ENCODE measurements around the gene GAB1. TPM values are rescaled to one million over a fixed set of nuclear protein-coding genes. Genes with fewer than 3 reads are reported as not detected.

The GAB1 gene
- total RNA-seq, 1 donor from 2014 or later = 34.3 TPM

DNA sequence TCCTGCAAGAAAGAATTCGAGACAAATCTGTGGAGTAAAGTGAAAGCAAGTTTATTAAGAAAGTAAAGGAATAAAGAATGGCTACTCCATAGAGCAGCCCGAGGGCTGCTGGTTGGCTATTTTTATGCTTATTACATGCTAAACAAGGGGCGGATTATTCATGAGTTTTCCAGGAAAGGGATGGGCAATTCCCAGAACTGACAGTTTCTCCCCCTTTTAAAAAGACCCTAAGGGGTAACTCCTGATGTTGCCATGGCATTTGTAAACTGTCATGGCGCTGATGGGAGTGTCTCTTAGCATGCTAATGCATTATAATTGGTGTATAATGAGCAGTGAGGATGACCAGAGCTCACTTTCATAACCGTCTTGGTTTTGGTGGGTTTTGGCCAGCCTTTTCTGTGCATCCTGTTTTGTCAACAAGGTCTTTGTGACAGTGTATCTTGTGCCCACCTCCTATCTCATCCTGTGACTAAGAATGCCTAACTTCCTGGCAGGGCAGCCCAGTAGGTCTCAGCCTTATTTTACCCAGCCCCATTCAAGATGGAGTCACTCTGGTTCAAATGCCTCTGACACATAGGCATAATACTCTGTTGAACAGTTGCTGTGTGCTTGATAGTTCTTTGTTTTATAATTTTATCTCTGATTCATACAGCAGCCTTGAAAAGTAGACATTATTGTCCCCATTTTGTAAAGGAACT lies 25.8 kb downstream of the GAB1 start:
- H3K4me1 Mint-ChIP-seq (ENCODE audit: low read depth) = peaks cover 31% of the 10 kb centered on the region

DNA sequence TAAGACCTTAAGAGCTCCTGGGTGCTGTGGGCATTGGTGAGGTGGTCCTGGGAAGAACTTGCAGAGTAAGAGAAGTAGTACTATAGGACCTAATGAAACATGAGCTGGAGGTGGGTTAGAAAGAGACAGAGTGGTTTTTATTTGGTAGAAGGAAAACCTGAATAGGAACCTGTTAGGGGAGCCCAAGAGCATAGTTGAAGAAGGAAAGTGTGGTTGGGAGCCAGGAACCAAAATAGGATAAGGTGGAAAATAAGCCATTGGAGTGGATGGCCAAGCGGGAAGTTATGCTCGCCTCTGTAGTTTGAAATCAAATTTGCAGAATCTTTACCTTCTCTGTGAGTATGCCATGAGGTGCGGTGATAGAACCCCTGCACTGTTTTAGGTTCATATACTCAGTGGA lies 26.7 kb downstream of the GAB1 start:
- H3K36me3 Mint-ChIP-seq (ENCODE audit: insufficient read depth) = peaks cover 3% of the 10 kb centered on the region
- H3K9me3 Mint-ChIP-seq (ENCODE audit: low read depth) = peaks cover 7% of the 10 kb centered on the region
- H3K27ac Mint-ChIP-seq = peak overlapping the region; percentile 36
- H3K27me3 Mint-ChIP-seq = no peaks in the 10 kb centered on the region
- no peak overlapping the region for H3K4me3 Mint-ChIP-seq (ENCODE audit: low read depth)
- peaks cover 30% of the 10 kb centered on the region for H3K4me1 Mint-ChIP-seq (ENCODE audit: low read depth)
- DNase-seq (ENCODE audit: low spot score, unreplicated experiment) = no peak
- TF ChIP-seq, protein P1, sequence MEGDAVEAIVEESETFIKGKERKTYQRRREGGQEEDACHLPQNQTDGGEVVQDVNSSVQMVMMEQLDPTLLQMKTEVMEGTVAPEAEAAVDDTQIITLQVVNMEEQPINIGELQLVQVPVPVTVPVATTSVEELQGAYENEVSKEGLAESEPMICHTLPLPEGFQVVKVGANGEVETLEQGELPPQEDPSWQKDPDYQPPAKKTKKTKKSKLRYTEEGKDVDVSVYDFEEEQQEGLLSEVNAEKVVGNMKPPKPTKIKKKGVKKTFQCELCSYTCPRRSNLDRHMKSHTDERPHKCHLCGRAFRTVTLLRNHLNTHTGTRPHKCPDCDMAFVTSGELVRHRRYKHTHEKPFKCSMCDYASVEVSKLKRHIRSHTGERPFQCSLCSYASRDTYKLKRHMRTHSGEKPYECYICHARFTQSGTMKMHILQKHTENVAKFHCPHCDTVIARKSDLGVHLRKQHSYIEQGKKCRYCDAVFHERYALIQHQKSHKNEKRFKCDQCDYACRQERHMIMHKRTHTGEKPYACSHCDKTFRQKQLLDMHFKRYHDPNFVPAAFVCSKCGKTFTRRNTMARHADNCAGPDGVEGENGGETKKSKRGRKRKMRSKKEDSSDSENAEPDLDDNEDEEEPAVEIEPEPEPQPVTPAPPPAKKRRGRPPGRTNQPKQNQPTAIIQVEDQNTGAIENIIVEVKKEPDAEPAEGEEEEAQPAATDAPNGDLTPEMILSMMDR (IDR thresholded peaks at IDR 0.05; ENCODE audit: unreplicated experiment) = no peak

More for the DNA sequence above, 25.8 kb downstream of the GAB1 start:
- no peak overlapping the region for H3K4me3 Mint-ChIP-seq (ENCODE audit: low read depth)
- no peak overlapping the region for H3K27ac Mint-ChIP-seq
- no peaks in the 10 kb centered on the region for H3K27me3 Mint-ChIP-seq
- H3K9me3 Mint-ChIP-seq (ENCODE audit: low read depth) = peaks cover 7% of the 10 kb centered on the region
- DNase-seq (ENCODE audit: low spot score, unreplicated experiment) = no peak
- H3K36me3 Mint-ChIP-seq (ENCODE audit: insufficient read depth) = peaks cover 3% of the 10 kb centered on the region
- TF ChIP-seq, protein P1 (IDR thresholded peaks at IDR 0.05; ENCODE audit: unreplicated experiment) = no peak

DNA sequence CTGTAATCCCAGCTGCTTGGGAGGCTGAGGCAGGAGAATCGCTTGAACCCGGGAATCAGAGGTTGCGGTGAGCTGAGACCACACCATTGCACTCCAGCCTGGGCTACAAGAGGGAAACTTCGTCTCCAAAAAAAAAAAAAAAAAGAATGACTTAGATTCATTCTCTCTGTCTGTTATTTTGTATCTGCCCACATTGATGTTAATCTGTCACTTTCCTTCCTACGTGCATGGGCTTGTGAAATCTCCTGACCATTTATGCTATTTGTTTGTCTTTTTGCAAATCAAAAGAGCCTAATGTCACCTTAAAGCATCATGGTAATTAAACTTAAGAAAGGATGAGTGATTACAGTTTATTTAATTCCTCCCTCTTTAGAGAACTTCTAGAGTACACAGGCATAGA lies 27.4 kb downstream of the GAB1 start:
- TF ChIP-seq, protein P1 (IDR thresholded peaks at IDR 0.05; ENCODE audit: unreplicated experiment) = no peak
- peaks cover 3% of the 10 kb centered on the region for H3K36me3 Mint-ChIP-seq (ENCODE audit: insufficient read depth)
- H3K27ac Mint-ChIP-seq = no peak overlapping the region
- no peak for DNase-seq (ENCODE audit: low spot score, unreplicated experiment)
- H3K4me1 Mint-ChIP-seq (ENCODE audit: low read depth) = peaks cover 23% of the 10 kb centered on the region
- H3K4me3 Mint-ChIP-seq (ENCODE audit: low read depth) = no peak overlapping the region
- no peaks in the 10 kb centered on the region for H3K27me3 Mint-ChIP-seq
- peaks cover 7% of the 10 kb centered on the region for H3K9me3 Mint-ChIP-seq (ENCODE audit: low read depth)

DNA sequence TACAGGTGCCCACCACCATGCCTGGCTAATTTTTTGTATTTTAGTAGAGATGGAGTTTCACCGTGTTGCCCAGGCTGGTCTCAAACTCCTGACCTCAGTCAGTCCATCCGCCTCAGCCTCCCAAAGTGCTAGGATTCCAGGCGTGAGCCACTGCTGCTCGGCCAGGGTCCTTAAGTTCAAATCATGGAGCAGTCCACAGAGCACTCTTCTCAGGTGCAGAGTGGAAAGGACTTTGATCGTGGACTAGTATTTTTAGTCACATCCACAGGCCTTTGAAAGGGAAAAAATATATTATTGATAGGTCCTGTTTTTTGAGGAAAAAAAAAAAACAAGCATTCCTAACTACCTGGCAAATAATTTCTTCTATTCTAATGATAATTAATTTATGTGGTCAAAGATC lies 31.2 kb downstream of the GAB1 start:
- Mint-ChIP-seq H3K27me3 (no peaks in the 10 kb centered on the region), H3K4me1 (ENCODE audit: low read depth) (peaks cover 6% of the 10 kb centered on the region), H3K27ac (no peak overlapping the region), H3K4me3 (ENCODE audit: low read depth) (no peak overlapping the region), H3K9me3 (ENCODE audit: low read depth) (peaks cover 10% of the 10 kb centered on the region), H3K36me3 (ENCODE audit: insufficient read depth) (peaks cover 7% of the 10 kb centered on the region)
- DNase-seq (ENCODE audit: low spot score, unreplicated experiment) = no peak
- TF ChIP-seq, protein P1 (IDR thresholded peaks at IDR 0.05; ENCODE audit: unreplicated experiment) = no peak

DNA sequence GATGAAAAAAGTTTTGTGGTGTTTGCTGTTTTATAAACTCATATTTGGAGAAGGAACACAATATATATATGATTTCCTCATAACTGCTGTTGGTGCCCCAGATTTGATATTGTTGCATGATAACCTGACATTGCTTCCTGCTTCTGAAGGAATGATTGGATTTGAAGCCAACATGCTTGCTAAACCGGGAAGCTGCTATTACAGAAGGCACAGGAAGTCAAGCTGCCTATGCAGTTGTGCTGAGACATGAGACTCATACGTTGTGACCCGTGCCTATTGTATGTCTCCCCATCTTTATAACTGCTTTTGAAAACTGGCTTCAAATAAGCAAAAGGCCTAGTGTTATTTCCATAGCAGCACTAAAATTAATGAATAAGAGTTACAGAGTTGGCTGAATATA lies 32.9 kb downstream of the GAB1 start:
- TF ChIP-seq, protein P1 (IDR thresholded peaks at IDR 0.05; ENCODE audit: unreplicated experiment) = no peak
- Mint-ChIP-seq H3K36me3 (ENCODE audit: insufficient read depth) (peaks cover 6% of the 10 kb centered on the region), H3K27ac (no peak overlapping the region), H3K27me3 (no peaks in the 10 kb centered on the region), H3K4me1 (ENCODE audit: low read depth) (peaks cover 3% of the 10 kb centered on the region), H3K4me3 (ENCODE audit: low read depth) (no peak overlapping the region), H3K9me3 (ENCODE audit: low read depth) (peaks cover 4% of the 10 kb centered on the region)
- no peak for DNase-seq (ENCODE audit: low spot score, unreplicated experiment)
